CD4-positive, alpha-beta T cell treated with Interleukin-17A for 1 hour (primary cell): ENCODE data around the gene C14orf132.
A peak's percentile ranks its signal among the peaks of the same experiment; 100 is the strongest.
"Not testable (repeated sequence)": the region's sequence is repeated elsewhere in the genome, so short reads cannot be mapped to it uniquely, and the experiment has no call there.

Experiments used
- DNase-seq: peaks from one replicate; pipeline ENCODE4 v3.0.0-alpha.2; 2020

C14orf132 gene

DNA sequence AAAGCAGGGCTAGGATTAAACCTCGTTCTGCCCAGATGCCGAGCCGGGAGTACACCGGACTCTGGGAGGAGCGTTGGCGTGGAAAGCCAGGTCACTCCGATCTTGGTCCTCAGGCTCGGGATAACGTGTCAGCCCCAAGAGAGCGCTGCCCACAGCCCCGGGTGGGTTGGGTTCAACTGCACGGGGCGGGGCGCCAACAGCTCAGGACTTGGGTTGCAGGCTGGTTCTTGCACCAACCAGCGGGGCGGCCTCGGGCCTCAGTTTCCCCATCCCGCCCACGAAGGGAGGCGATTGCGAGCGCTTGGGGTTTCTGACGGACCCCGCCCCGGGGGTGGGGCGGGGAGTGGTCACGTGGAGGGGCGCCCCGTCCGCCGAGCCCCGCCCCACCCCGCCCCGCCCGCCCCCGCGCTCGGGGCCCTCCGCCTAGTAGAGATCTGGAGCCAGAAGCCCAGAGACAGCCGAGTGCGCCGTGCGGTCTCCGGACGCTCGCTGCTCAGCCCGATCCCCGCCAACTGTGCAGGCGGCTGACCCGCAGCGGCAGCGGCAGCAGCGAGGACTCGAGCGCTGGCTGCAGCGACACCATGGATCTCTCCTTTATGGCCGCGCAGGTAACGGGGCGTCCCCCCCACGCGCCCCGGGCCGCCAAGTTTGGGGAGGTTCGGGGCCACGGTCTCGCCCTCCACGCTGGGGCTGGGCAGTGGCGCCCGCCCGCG lies at the start of gene C14orf132:
Gene C14orf132 (plus strand): TSS at position 443 of the 713 bp plus-strand sequence. CDS start 139 bp downstream, at position 582.
- peak; percentile 38 for DNase-seq

DNA sequence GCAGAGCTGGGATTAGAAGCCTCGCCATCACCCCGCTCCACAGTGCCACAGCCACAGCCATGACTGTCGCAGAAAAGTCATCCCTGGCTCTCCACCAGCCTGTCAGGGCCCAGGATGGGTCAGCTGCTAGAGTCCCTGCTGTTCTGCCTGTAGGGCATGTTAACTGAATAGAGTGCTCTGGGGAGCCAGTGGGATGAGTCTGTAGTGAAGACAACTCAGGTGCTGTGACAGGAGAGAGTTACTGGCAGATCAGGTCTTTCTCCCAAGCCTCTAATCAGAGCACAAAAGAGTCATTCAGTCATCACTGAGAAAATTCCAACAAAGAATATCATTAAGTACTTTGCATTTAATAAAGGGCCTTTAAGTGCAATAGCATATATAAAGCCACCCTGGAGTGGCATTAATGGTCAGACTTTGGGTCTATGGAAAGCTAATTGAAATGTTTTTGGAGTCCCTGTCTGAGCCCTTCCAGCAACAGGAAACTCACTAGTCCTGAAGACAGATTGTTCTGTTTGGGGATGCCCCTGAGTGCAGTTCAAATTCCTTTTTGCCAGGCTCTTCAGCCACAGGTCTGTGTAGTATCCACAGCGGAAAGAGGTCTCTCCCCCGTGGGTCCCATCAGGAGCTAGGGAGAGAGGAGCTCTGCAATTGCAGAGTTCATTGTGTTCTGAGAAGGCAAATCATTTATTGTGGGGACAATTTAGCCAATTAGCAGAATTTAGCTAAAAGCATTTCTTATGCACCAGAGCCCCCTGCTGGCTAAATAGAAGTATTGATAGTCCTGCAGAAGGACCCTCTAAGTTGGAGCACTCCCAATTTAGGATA lies 45.2 kb upstream of the C14orf132 start:
- peak; percentile 35 for DNase-seq

DNA sequence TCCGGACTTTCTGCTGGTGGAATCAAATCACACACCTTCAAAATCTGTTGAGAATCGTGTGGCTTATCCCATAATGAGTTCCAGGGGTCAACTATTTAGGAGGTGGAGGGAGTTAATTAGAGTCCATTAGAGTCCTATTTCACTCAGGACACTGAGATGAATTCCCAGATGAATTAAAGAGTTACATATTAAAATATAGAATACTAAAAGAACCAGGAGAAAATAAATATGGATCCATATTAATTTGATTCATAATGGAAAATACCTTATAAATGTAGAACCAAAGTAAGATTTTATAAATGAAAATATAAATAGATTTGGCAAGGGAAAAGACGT lies 44.6 kb upstream of the C14orf132 start:
- DNase-seq, result no peak

DNA sequence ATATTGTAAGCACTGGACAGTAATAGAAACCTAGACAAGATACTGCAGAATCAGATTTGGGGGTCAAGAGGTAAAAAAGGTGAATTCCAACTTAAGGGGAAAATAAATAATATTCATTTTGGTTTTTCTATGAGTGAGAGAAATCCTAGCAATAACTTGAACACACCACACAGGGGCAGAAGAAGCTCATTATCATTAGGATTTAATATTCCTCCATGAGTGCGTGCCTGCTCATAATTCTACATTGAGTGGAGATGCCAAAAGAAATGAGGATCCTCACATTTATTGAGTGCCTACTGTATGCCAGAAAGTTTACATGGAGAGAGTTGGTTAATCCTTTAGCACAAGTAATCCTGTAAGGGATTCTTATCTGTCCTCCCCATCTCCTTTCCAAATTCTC lies 40.5 kb upstream of the C14orf132 start:
- DNase-seq, result no peak

DNA sequence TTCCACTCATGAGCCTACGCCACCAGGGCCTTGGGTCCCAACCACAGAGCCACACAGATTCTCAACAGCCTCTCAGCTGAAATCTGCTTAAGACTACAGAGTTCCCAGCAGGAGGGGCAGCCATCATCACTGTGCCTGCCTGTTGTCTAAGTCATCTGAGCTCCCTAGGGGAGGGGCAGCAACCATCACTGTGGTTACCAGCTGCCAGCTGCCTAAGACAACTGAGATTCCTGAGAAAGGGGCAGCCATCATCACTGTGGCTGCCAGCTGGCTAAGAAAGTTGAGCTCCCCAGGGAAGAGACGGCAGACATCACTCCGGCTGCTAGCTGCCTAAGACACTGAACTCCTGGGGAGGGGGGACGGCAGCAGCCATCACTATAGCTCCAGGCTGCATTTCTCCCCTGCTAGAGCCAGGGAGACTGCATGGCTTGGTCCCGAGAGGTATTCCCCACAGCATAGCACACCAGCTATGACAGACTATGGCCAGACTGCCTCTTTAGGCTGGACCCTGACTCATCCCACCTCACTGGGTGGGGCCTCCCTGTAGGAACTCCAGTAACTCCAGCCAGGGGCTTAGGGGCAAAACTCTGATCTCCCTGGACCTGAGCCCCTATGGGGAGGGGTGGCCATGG lies 37.2 kb upstream of the C14orf132 start:
- no peak for DNase-seq

DNA sequence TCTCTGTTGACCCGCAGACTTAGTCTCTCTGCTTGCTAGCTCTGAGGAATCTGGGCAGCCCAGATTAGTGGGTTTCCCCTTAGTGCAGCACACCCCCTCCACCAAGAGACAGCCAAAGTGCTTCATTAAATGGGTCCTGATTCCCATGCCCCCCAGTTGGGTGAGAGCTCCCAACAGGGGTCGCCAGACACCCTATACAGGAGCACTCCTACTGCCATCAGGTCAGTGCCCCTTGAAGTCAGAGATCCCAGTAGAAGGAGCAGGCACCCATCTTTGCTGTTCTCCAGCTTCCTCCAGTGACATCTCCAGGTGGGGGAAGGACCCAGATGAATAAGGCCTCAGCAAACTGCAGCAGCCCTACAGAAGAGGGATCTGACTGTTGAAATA lies 36.7 kb upstream of the C14orf132 start:
- DNase-seq, result no peak

DNA sequence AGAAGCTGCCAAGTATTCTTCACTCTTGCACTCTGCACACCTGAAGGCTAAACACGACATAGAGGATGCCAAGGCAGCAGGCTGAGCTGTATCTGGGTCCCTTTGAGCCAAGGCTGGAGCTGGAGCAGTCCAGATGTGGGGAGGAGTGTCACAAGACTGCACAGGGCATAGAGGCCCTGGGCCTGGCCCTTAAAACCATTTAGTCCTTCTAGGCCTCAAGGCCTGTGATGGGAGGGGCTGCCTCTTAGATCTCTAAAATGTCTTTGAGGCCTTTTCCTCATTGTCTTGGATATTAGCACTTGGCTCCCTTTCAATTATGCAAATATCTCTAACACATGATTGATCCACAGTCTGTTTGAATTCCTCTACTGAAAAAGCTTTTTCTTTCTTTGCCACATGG lies 28.0 kb upstream of the C14orf132 start:
- DNase-seq, result no peak

DNA sequence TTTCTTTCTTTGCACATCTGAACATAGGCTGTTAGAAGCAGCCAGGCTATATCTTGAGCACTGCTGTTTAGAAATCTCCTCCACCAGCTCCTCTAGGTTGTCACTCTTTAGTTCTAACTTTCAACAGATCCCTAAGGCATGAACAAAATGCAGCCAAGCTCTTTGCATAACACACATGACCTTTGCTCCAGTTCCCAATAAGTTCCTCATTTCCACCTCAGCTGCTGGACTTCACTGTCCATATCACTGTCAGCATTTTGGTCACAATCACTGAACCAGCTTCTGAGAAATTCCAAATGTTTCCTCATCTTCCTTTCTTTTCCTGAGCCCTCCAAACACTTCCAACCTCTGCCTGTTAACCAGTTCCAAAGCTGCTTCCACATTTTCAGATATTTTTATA lies 27.6 kb upstream of the C14orf132 start:
- no peak for DNase-seq

DNA sequence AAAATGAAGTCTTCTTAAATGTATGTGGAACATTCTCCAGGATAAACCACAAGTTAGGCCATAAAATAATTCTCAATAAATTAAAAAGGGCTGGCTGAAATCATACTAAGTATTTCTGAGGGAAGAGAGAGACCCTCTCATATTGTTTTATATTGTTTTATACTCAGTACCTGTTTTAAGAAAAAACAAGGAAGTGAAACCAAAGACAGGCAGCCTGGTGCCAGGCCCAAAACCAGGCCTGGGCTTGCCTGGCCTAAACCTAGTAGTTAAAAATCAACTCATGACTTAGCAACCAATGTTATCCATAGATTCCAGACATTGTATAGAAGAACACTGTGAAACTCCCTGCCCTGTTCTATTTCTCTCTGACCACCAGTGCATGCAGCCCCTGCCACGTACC lies 26.4 kb upstream of the C14orf132 start:
- DNase-seq, result not testable (repeated sequence)

DNA sequence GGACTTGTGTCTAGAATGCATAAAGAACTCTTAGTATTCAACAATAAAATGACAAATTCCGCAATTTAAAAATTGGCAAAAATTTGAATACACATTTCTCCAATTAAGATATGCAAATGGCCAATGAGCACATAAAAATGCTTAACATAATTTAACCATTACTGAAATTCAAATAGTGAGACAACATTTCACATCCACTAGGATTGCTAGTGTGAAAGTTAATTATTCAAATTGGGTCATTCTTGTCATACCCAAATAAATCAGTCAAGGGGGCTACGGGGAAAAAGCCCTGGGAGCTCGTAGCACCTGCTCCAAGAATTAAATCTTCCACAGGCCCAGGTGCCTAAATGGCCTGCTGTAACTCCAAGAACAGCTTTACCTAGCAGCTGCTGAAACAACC lies 25.0 kb upstream of the C14orf132 start:
- DNase-seq, result no peak

DNA sequence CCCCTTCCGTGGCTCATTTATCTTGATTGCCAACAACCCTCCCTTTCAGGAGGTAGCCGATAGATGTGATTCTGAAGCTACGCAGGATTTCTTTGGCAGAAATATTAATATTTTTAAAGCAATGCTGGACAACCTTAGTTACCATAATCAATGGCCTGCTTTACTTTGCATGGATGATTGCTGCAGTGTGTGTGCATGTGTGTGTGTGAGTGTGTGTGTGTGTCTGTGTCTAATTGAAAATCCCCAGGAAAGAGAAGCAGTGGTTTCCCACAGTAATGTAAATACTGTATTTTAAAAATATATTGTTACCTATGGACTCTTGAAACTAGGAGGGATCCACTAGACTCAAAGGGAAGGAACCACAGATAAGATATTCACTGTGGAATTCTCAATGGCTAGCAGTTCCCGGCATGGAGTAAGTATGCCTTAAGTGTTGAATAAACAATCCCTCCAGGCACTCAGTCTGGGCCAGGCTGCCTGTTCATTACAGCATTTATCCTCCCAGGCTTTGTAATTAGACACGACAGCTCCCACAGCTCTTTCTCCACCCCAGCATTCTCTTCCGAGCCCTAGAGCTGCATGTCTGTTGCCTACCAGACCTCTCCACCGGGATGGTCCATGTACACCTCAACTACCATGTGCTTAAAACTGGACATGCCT lies 22.5 kb upstream of the C14orf132 start:
- no peak for DNase-seq

DNA sequence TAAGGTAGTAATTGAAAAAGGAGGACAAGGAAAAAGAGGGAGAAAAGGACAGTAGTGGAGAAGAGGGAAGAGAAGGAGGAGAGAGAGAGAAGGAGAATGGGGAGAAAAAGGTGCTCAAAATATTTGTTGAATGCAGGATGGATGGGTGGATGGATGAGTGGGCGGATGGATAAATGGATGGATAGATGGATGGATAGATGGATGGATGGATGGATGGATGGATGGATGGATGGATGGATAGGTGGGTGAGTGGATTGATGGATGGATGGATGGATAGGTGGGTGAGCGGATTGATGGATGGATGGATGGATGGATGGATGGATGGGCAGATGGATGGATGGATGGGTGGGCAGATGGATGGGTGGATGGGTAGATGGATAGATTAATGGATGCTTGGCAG lies 21.3 kb upstream of the C14orf132 start:
- DNase-seq, result no peak

DNA sequence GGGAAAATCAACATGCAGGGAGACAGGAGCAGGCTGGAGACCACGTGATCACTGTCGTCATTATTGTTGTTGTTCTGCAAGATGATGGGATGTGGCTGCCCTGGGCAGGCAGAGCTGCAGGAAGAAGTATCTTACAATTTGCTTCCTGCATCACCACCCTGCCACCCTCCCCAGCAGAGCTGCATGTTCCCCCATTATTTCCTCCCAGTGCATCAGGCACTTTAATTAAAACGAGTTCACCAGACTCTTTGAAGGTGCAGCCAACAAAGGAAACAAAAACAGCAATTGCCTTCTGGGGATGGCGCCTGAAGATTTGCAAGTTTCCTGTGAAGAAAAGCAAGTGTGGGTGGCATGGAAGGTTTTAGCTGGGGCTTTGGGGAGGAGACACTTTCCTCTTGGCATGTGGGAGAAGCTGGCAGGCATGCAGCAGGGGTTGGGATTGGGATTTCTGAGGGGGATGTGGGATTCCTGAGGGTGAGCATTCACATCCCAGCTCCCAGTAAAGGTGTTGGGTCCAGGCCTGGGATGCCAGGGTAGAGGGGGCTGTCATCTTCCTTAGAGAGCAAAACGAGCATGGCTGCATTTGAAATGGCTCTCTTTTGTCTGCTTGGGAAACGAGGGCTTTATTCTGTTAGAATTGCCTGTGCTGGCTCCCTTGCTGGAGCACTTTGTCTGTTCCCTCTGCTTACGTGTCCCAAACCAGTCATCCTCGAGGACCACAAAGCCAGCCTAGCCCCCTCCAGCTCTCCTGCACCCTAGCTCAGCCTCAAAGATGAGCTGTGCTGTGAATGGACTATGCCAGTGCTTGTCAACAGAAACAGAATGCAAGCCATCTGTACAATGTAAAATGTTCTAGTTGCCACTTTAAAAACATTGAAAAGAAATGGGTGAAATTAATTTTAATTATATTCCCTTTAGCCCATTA lies 11.5 kb upstream of the C14orf132 start:
- DNase-seq, result no peak

DNA sequence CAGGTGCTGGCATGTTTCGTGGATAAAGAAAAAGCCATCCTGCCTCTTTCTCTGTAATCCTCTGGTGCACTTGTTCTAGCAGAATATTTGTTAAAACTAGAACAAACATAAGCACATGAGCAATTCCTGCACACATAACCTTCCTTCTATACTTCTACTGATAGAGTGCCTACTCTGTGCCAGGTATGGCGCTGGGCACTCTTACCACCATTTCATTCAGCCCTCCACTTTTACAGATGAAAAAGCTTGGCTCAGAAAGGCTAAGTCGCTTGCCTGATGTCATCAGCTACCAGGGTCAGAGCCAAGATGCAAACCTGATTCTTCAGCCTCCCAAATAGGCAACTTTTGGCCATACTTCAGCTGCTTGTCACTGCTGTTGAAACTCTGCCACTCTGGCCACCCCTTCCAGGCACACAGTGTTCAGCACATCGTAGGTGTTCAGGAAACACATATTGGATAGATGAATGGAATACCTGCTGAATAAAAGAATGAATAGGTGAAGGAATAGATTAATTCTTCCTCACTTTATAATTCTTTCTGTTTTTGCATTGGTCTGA lies 10.0 kb upstream of the C14orf132 start:
- DNase-seq, result no peak

DNA sequence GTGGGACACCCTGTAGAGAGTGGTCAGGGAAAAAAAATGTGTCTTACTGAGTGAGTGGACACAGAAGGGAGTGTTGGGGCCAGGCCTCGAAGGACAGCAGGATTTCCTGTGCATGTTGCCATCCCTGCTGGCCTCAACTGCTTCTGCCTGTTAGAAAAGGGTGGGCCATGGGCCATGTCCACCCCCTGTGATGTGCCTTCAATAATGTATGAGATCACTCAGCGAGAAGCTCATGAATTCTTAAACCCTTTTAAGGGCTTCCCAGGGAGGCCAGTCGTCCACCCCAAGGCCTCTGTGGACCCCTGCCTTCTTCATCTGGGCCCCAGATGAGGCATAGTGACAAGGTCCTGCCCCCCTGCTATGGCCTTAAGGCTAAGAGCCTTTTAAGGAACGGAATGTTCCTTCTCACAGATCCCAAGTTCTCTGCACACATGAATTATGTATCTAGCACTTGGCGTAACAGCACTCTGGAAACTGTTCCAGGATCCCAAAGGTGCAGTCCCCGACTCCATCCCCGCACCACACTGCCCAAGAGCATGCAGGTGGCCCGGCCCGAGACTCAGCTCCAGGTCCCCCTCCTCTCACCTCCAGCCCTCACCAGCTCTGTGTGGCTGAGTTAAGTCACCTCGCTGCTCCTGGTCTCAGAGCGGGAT lies 8.9 kb upstream of the C14orf132 start:
- no peak for DNase-seq

DNA sequence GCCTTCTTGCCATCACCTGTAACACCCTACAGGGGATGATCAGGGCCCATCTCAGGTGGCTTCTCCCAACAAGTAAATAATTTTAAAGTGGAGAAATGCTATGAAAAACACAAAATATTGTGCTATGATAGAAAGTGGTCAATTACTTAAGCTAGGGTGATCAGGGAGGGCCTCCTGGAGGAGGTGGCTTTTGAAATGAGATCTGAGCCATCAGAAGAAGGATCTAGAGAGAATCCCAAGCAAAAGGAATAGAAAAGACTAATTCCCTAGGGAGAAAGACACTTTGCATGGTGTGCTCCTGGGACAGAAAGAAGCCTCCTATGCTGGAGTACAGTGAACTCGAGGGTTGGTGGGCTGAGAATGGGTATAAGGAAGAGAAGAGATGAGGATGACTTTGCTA lies 7.5 kb upstream of the C14orf132 start:
- no peak for DNase-seq

DNA sequence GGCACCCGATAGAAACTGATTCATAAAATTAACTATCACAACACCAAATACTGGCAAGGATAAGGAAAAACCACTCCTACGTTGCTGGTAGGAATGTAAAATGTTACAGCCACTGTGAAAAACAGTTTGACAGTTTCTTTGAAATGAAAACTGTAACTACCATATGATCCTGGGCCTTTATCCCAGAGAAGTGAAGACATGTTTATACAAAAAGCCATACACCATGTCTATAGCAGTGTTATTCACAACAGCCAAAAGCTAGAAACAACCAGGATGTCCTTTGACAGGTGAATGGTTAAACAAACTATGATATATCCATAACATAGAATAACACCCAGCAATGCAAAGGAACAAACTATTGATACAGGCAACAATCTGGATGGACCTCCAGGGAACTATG lies 3.7 kb upstream of the C14orf132 start:
- DNase-seq, result no peak

DNA sequence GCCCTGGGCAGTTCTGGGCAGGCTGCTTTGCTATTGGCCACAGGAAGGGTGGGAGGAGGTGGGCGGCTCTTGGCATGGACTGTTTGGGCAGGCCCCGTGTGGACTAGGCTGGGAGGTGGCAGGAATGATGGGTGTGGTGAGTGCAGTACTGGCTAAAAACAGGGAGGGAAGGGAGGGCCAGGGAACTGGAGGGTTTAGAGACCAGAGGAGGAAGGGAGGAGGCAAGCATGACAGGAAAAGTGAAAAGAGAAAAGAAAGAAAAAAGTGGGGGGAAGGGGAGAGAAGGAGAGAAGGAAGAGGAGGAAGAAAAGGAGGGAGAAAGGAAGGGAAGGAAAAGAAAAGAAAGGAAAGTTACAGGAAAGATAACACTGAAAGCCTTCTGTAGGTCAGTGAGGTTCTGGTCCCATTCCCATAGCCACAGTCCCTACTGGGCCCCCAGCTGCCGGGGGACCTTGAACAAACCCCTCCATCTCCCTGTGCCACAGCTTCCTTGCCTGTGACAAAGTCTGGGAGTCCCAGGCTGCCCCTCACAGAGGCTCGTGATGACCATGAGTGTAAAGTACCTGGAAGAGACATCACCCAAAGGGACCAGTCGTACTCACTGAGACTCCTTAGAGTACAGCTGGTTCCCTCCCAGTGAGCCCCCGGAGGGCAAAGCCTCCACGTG lies 1.1 kb upstream of the C14orf132 start:
- DNase-seq, result no peak

DNA sequence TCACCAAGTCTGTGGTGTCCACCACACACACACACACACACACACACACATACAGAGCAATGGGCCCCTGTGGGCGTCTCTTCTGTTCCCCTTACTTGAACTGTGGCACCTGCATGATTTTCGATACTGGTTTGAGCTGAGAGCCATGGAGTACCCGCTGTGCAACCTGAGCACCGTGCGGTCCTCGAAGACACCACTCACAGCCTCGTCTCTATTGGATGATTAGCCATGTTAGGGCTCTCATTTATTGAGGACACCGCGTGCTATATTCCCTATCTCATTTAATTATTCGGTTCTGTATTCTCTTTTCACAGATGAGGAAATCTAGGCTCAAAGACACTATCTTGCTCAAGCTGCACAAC lies 623 bp upstream of the C14orf132 start:
- no peak for DNase-seq

DNA sequence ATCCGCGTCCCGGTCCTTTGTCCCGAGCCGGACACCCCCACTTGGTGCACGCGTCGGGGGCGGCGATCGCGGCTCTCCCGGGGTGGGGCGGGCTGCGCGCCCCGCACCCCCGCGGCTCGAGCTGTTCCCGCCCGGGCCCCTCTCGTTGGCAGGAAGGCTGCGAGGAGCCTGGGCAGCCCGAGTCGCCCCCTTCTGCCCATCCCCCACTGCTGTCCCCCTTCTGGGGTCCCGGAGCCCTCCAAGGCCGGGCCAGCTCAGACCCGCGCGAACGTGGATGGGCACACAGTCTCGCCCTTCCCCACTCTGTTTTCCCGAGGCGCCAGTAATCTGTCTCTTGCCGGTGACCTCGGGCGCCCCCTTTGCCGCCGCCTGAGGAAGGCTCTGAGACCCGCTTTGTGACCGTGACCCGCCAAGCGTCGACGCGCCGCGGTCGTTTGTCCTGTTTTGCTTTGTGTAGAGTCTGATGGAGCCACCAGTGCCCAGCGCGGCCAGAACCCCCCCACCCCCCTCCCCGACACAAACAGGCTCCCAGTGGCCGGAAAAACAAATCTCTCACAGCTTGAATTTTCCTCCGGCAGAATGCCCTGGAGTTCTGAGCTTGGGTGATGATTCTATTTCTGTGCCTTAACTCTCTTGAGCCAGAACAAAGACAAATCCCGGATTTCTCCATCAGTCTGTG lies 610 bp downstream of the C14orf132 start:
- DNase-seq, result no peak
